Ecto neural progenitor cell (in vitro differentiated cells): Measurements from ENCODE around the gene OTX1.
"Not testable (repeated sequence)": the region's sequence is repeated elsewhere in the genome, so short reads cannot be mapped to it uniquely, and the experiment has no call there.

Source experiments
- DNase-seq: peaks from one replicate; pipeline ENCODE4 v3.0.0-alpha.2; 2018; ENCODE audit warnings: low spot score

OTX1 gene

GRCh38 chr2:63050334-63051041, at the start of gene OTX1:
TSS of gene OTX1 (plus strand) at chr2:63050830. CDS start at chr2:63052991, 2,161 bp downstream.
- peak; percentile 92 for DNase-seq

GRCh38 chr2:63001576-63001975, 49.1 kb upstream of the OTX1 start:
- no peak for DNase-seq

- DNase-seq = no peak
These were observed 47.3 kb upstream of the OTX1 start for GRCh38 chr2:63003351-63003750.

- no peak for DNase-seq
These were observed 42.7 kb upstream of the OTX1 start for GRCh38 chr2:63007813-63008458.

- DNase-seq = no peak
These were observed 41.8 kb upstream of the OTX1 start for GRCh38 chr2:63008838-63009237.

GRCh38 chr2:63009490-63009889, 41.1 kb upstream of the OTX1 start:
- no peak for DNase-seq

GRCh38 chr2:63012541-63012940, 38.1 kb upstream of the OTX1 start:
- no peak for DNase-seq

GRCh38 chr2:63013438-63013837, 37.2 kb upstream of the OTX1 start:
- DNase-seq = peak; percentile 43

GRCh38 chr2:63015389-63015788, 35.2 kb upstream of the OTX1 start:
- DNase-seq = no peak

GRCh38 chr2:63018439-63018838, 32.2 kb upstream of the OTX1 start:
- no peak for DNase-seq

- not testable (repeated sequence) for DNase-seq
These were observed 30.9 kb upstream of the OTX1 start for GRCh38 chr2:63019686-63020085.

GRCh38 chr2:63023444-63023843, 27.2 kb upstream of the OTX1 start:
- DNase-seq = peak; percentile 54

- no peak for DNase-seq
These were observed 23.4 kb upstream of the OTX1 start for GRCh38 chr2:63027220-63027619.

- no peak for DNase-seq
These were observed 21.6 kb upstream of the OTX1 start for GRCh38 chr2:63029058-63029457.

GRCh38 chr2:63034526-63034925, 16.1 kb upstream of the OTX1 start:
- no peak for DNase-seq

GRCh38 chr2:63035169-63035568, 15.5 kb upstream of the OTX1 start:
- no peak for DNase-seq

GRCh38 chr2:63035660-63036059, 15.0 kb upstream of the OTX1 start:
- no peak for DNase-seq

- no peak for DNase-seq
These were observed 12.6 kb upstream of the OTX1 start for GRCh38 chr2:63038034-63038433.

- DNase-seq = no peak
These were observed 10.0 kb upstream of the OTX1 start for GRCh38 chr2:63040586-63040985.

GRCh38 chr2:63041592-63041991, 9.0 kb upstream of the OTX1 start:
- no peak for DNase-seq

- peak; percentile 67 for DNase-seq
These were observed 6.0 kb upstream of the OTX1 start for GRCh38 chr2:63044362-63045327.

- DNase-seq = no peak
These were observed 4.1 kb upstream of the OTX1 start for GRCh38 chr2:63046552-63046951.

- no peak for DNase-seq
These were observed 3.7 kb upstream of the OTX1 start for GRCh38 chr2:63046961-63047320.
